HL-60 (cell line): ENCODE measurements around the gene SPATA31A7.
"Not testable (repeated sequence)": the region's sequence is repeated elsewhere in the genome, so short reads cannot be mapped to it uniquely, and the experiment has no call there.

ENCODE experiments used
- DNase-seq, 2 experiments: peaks; one replicate each; pipeline ENCODE4 v3.0.0-alpha.2; 2010 to 2020; ENCODE audit warnings: low read depth in 1 of 2, low spot score in 1 of 2
- H3K27ac ChIP-seq: fragments of 250-450 bp; sonication (Bioruptor Pico); replicated peaks from 2 replicates; pipeline ENCODE4 v1.5.1; 2020; ENCODE audit warnings: mild to moderate bottlenecking, moderate library complexity
- H3K27me3 ChIP-seq: fragments of 250-450 bp; sonication (Bioruptor Pico); 2 replicates; pipeline ENCODE4 v1.5.1; 2021; ENCODE audit warnings: mild to moderate bottlenecking, moderate library complexity; ENCODE audit not compliant: insufficient read depth, poor library complexity, severe bottlenecking
- H3K4me3 ChIP-seq: replicated peaks from 2 replicates; pipeline ENCODE4 v1.5.1; 2011; ENCODE audit warnings: mild to moderate bottlenecking, control low read depth, low read length; ENCODE audit not compliant: insufficient read depth
- long read RNA-seq: library from polyadenylated mRNA; unstranded; transcript quantifications from one replicate; pipeline ENCODE4 v2.0.0, GENCODE V29; 2020

Gene SPATA31A7
- long read RNA-seq: 0 reads

GRCh38 chr9:61189736-61190135 lies at the start of gene SPATA31A7:
SPATA31A7 (plus strand) TSS chr9:61190036; CDS start chr9:61190065, 29 bp downstream.
- not testable (repeated sequence) for H3K27me3 ChIP-seq, H3K27ac ChIP-seq, DNase-seq, H3K4me3 ChIP-seq

DNA sequence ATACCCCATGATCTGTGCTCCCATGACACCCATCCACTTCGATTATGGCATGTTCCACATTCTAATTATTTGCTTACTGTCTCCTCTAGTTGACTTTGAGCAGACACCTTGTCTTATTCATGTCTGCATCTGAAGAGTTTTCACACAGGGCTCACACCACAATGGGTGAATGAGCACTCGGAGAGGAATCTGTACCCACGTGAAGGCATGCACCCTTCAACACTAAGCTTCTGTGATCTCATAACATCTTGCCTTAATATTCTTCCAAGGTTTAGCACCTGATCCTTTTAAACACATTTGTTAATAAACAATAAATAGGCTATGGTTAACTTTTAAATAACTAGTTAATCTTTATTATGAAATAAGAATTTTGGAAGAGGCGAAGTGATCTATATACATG lies 36.6 kb downstream of the SPATA31A7 start:
- DNase-seq, H3K4me3 ChIP-seq, H3K27me3 ChIP-seq, H3K27ac ChIP-seq: not testable (repeated sequence)
